ENCODE measurements around the gene AGMAT.
"Not testable (repeated sequence)": the region's sequence is repeated elsewhere in the genome, so short reads cannot be mapped to it uniquely, and the experiment has no call there.

Gene AGMAT

DNA sequence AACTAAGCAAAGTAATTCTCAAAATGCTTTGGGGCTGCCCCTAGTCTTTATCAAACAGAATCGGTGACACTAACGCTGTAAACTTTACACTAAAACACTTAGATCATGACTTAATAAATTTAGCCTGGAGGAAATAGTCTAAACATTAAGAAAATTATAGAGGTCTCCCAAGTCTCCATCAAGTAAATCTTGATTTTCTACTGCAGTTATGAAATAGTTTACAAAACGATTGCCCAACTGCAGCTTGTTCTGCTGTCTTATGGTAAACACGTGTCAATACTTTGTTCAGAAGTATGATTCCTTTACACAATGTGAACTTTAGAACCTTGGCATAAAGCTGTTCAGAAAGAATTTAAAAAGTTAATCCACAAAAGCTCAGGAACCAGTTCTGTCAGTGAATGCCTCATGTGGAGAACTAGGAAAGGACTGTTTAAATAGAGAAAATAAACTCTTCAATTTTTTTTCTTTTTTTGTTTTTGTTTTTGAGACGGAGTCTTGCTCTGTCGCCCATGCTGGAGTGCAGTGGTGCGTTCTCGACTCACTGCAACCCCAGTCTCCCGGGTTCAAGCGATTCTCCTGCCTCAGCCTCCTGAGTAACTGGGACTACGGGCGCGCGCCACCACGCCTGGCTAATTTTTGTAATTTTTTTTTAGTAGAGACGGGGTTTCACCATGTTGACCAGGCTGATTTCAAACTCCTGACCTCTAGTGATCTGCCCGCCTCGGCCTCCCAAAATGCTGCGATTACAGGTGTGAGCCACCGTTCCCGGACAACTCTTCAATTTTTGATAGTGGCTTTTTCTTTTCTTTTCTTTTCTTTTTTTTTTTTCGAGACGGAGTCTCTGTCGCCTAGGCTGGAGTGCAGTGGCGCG, 34.0 kb upstream of the AGMAT start:
- H3K4me1 Mint-ChIP-seq (ENCODE audit: low read depth), result peaks cover 64% of the 10 kb centered on the region
- H3K27ac Mint-ChIP-seq, result peak overlapping the region; percentile 95
- H3K27me3 Mint-ChIP-seq, result no peaks in the 10 kb centered on the region
- peak overlapping the region; percentile 95 for H3K4me3 Mint-ChIP-seq
- peaks cover 27% of the 10 kb centered on the region for H3K36me3 Mint-ChIP-seq (ENCODE audit: low read depth)
- no peaks in the 10 kb centered on the region for H3K9me3 Mint-ChIP-seq

DNA sequence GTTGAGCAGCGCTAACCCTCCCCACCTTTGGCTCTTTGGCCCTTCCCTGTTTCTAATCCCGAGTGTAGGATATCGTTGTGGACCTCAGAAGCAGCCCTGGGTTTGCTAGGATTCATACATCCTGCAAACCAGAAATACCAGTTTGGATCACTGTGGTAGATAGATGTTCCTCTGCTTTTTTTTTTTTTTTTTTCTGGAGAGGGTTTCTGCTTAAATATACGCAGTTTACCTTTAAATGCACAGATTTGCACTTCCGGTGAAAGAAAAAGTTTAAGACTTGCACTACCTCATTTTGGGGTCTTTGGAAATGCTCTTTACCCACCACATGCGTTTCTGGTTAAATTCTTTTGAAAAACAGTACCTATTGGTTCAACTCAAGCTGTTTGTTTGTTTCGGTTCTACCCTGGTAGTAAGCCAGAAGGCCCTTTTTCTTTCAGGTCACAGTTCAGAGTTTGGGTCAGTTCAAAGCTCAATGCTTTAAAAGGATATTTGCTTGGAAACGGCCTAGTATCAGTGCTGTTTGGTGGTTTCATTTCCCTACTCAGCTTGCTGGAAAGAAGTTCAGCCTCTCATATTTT, 33.3 kb upstream of the AGMAT start:
- H3K27ac Mint-ChIP-seq, result peak overlapping the region; percentile 95
- no peaks in the 10 kb centered on the region for H3K27me3 Mint-ChIP-seq
- peaks cover 64% of the 10 kb centered on the region for H3K4me1 Mint-ChIP-seq (ENCODE audit: low read depth)
- H3K36me3 Mint-ChIP-seq (ENCODE audit: low read depth), result peaks cover 27% of the 10 kb centered on the region
- peak overlapping the region; percentile 95 for H3K4me3 Mint-ChIP-seq
- no peaks in the 10 kb centered on the region for H3K9me3 Mint-ChIP-seq

DNA sequence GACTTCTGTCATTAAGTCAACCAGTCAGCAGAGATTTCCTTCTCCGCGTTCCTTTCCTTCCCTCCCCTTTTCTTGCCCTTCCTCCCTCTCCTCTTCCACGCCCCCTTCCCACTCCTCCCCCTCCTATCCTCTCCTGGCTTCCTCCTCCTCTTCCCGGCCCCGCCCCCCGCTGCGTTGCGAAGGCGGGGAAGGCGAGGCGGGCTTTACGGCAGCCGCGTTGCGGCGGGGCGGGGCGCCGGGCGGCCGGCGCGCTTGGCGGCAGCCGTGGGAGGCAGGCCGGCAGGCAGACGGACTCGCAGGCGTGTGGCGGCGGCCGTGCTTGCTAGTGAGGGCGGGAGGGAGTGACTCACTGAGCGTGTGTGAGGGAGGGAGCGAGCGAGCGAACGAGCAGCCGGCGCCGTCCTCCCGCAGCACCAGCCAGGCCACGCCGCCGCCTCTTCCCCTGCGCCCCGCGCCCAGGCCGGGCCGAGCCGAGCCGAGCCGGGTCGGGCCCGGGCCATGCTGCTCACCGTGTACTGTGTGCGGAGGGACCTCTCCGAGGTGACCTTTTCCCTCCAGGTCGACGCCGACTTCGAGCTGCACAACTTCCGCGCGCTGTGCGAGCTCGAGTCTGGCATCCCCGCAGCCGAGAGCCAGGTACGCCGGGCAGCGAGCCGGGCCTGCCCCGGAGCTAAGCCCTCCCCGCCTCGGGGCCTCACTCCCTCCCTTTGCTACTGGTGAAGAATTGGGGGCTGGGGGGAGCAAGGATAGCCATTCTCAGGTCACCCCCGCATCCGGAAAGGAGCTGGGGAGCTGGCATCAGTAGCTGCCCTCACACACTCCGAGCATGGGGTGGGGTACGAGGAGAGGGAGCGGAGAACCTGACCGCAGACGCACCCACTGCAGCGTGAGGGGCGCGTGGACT, 32.6 kb upstream of the AGMAT start, which contains the start of gene DDI2:
Gene DDI2, plus strand, starts transcription at position 286 of the 904 bp plus-strand sequence. Its CDS starts 213 bp downstream, at position 499.
- Mint-ChIP-seq H3K36me3 (ENCODE audit: low read depth) (peaks cover 27% of the 10 kb centered on the region), H3K4me1 (ENCODE audit: low read depth) (peaks cover 57% of the 10 kb centered on the region), H3K27ac (peak within 1 kb of the TSS; percentile 95), H3K9me3 (no peaks in the 10 kb centered on the region), H3K4me3 (peak within 1 kb of the TSS; percentile 95), H3K27me3 (no peaks in the 10 kb centered on the region)

DNA sequence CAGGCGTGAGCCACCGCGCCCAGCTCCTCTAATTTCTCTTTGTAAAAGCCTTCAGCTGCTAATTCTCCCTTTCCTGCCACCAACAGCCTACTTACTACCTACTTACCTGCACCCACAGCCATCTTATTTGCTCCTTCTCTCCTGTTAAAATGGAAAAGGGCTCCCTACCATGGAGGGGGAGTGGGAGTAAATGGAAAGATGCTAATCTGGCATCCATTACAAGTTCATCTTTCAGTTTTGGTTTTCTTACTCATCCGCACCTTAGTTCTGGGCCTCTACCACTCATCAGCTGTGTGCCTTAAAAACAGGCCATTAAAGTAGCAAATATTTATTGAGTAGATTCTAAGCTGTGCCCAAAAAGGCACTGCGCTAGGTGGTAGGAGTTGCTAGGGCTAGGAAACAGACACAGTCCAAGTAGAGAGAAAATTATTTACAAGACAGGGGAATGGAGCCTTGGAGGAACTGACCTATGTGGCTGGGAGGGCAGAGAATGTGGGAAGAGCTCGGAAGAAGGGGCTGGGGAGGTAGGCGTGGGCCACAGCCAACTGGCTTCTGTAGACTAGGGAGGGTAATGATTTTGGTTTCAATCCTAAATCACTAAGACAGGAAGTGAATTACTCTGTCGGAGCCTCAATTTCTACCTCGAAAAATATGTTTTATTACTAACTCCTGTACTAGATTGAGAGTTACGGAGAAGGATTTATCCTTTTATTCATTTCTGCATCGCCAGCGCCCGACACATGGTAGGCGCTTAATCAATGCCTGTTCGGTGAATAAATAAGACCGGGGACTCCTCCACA, 31.7 kb upstream of the AGMAT start:
- Mint-ChIP-seq H3K4me1 (ENCODE audit: low read depth) (peaks cover 49% of the 10 kb centered on the region), H3K4me3 (peak overlapping the region; percentile 95), H3K27me3 (no peaks in the 10 kb centered on the region), H3K36me3 (ENCODE audit: low read depth) (peaks cover 22% of the 10 kb centered on the region), H3K9me3 (no peaks in the 10 kb centered on the region), H3K27ac (peak overlapping the region; percentile 86)

DNA sequence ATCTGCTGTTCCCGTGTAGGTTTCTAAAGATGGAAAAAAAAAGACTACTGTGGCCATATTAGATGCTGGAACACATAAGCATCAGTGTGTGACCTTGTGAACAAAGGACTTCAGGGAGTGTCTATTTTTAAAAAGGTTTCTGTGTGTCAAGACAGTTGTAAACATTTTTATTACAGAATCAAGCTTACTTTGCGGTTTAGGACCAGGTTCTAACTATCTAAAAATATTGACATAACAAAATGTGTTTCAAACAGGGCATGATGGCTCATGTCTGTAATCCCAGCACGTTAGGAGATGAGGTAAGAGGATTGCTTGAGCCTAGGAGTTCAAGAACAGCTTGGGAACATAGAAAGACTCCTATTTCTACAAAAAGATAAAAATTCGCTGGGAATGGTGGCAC, 25.3 kb upstream of the AGMAT start:
- Mint-ChIP-seq H3K4me3 (no peak overlapping the region), H3K36me3 (ENCODE audit: low read depth) (no peaks in the 10 kb centered on the region), H3K27ac (no peak overlapping the region), H3K27me3 (no peaks in the 10 kb centered on the region), H3K4me1 (ENCODE audit: low read depth) (no peaks in the 10 kb centered on the region), H3K9me3 (no peaks in the 10 kb centered on the region)

DNA sequence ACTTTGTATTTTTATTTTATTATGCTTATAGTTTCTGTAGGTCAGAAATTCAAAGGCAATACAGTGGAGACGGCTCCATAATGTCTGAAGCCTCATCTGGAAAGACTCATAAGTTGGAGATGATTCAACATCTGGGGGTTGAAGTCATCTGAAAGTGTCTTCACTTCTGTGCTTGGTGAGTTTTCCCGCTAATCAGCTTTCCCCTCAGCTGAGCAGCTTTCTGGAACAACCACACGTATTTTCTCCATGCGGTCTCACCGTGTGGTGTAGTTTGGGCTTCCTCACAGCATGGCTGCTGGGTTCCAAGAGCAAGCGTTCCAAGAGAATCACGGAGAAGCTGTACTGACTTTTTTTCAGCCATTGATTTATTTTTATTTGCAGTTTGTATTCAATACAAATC, 24.8 kb upstream of the AGMAT start:
- Mint-ChIP-seq H3K9me3 (no peaks in the 10 kb centered on the region), H3K4me1 (ENCODE audit: low read depth) (no peaks in the 10 kb centered on the region), H3K27ac (no peak overlapping the region), H3K4me3 (no peak overlapping the region), H3K27me3 (no peaks in the 10 kb centered on the region), H3K36me3 (ENCODE audit: low read depth) (no peaks in the 10 kb centered on the region)

DNA sequence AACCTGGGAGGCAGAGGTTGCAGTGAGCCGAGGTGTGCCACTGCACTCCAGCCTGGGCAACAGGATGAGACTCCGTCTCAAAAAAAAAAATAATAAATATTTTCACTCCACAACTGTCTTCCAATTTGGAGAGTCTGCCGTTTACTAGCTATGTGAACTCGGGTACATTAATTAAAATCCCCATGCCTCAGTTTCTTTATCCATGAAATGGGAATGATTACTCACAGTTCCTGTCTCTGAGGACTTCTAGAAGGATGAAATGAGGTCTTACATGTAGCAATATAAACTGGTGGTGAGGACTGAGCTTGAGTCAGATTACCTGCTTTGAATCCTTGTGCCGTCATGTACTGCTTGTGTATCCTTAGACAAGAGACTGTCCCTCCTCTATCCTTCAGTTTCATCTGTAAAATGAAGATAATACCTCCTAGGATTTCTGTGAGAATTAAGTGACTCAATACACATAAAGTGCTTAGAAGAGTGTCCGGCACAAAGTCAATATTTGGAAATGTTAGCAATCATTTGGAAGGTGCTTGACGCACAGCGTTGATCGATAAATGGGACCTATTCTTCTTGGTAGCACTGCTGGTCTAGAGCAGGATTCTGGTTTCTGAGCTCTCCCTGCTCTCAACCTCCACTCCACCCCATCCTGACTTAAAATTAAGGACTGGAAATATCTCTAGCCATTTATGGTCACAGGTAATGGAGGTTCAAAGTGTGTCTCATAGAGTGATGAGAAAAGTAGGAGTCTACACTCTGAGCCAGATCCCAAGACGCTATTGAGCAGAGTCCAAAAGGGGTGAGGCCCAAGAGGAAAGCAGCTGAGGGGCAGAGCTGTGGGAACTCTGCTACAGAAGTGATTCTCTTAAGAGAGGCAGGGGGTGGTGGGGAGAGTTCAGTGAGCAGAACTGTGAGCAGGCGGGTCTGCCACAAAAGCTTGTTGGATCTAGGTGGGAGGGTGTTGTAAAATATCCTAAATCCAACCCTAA, 20.8 kb upstream of the AGMAT start:
- no peak overlapping the region for H3K27ac Mint-ChIP-seq

DNA sequence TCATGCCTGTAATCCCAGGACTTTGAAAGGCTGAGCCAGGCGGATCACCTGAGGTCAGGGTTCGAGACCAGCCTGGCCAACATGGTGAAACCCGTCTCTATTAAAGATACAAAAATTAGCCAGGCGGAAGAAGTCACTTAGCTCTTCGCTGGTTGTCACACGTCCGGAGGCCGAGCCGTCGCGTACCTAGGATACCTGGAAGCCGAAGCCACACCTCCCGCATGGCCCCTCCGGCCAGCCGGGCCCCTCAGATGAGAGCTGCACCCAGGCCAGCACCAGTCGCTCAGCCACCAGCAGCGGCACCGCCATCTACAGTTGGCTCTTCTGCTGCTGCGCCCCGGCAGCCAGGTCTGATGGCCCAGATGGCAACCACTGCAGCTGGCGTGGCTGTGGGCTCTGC, 19.5 kb upstream of the AGMAT start:
- H3K4me3 Mint-ChIP-seq; H3K27ac Mint-ChIP-seq; H3K27me3 Mint-ChIP-seq; H3K36me3 Mint-ChIP-seq (ENCODE audit: low read depth); H3K9me3 Mint-ChIP-seq: not testable (repeated sequence)
- H3K4me1 Mint-ChIP-seq (ENCODE audit: low read depth), result peaks cover 14% of the 10 kb centered on the region

More for the DNA sequence above, 20.8 kb upstream of the AGMAT start:
- H3K9me3 Mint-ChIP-seq, result peaks cover 3% of the 10 kb centered on the region
- no peaks in the 10 kb centered on the region for H3K27me3 Mint-ChIP-seq
- peaks cover 14% of the 10 kb centered on the region for H3K4me1 Mint-ChIP-seq (ENCODE audit: low read depth)
- H3K4me3 Mint-ChIP-seq, result no peak overlapping the region
- no peaks in the 10 kb centered on the region for H3K36me3 Mint-ChIP-seq (ENCODE audit: low read depth)

DNA sequence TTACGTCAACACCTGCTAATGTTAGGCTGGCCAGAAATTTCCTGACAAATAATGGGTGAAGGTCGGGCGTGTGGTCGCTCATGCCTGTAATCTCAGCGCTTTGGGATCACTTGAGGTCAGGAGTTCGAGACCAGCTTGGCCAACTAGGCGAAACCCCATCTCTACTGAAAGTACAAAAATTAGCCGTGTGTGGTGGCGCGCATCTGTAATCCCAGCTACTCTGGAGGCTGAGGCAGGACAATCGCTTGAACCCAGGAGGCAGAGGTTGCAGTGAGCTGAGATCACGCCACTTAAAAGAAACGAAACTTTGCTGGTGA, 19.1 kb upstream of the AGMAT start:
- H3K9me3 Mint-ChIP-seq; H3K36me3 Mint-ChIP-seq (ENCODE audit: low read depth); H3K27me3 Mint-ChIP-seq: not testable (repeated sequence)
- Mint-ChIP-seq H3K27ac (peak overlapping the region; percentile 26), H3K4me3 (peak overlapping the region; percentile 77), H3K4me1 (ENCODE audit: low read depth) (peaks cover 14% of the 10 kb centered on the region)

DNA sequence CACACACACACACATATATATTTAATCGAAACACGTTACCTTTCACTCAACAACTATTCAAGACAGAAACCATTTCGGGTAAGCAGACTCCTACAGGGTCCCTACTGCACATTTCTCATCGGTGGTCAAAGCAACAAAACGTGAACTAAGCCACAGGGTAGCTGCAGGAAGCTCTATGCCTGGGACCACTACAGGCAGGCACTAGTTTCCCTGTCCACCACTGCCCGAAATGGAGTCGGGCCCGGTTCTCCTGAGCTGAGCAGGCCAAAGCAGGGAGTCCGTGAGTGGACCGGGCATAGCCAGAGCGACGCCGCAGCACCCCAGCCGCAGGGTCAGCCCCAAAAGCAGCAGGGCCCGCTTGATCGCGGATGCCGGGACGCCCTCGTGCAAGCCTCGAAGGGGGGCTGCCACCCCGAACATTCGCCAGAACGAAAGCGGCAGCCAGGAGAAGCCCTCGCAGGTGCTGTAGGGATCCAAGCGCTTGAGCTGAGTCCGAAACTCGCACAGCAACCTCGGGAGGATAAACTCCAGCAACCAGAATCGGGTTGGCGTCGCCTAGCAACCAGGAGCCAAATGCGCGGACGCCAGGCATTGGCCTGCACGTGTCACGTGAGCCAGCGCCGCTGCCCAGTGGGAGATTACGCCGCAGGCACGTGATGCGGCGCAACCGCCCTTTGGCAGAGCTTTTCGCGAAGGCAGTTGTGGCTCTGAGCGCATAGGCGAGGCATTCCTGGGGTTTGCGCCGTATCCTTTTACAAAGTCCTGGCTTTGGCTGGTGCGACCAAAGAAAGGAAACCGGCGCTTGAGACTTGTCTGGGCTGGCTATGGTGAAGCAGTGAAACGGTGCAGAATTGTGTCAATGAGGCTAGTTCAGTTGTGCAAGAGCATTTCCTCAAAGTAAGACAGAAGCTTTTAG, 18.5 kb upstream of the AGMAT start:
- H3K9me3 Mint-ChIP-seq, result peaks cover 3% of the 10 kb centered on the region
- peak overlapping the region; percentile 77 for H3K4me3 Mint-ChIP-seq
- peak overlapping the region; percentile 26 for H3K27ac Mint-ChIP-seq
- no peaks in the 10 kb centered on the region for H3K27me3 Mint-ChIP-seq
- H3K36me3 Mint-ChIP-seq (ENCODE audit: low read depth), result no peaks in the 10 kb centered on the region
- peaks cover 14% of the 10 kb centered on the region for H3K4me1 Mint-ChIP-seq (ENCODE audit: low read depth)

DNA sequence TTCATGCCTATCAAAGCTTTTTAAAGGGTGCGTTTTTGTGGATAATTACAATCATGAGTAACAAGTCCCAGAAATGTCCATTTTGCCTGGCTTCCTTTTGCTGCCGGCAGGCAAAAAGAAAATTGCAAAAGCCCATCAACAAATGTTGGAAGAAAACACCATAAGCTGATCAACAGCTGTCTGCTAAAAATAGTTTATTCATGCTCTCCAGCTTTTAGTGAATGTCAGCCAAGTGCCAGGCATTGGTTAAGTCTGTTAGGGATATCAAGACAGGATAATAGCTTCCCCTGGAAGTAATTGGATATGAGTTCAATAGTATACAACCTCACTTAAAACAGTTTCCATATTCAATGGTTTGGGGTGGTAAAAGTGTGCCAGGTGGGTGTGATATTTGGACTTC, 13.6 kb upstream of the AGMAT start:
- no peak overlapping the region for H3K27ac Mint-ChIP-seq
- H3K36me3 Mint-ChIP-seq (ENCODE audit: low read depth), result no peaks in the 10 kb centered on the region
- no peaks in the 10 kb centered on the region for H3K9me3 Mint-ChIP-seq
- no peaks in the 10 kb centered on the region for H3K27me3 Mint-ChIP-seq
- no peak overlapping the region for H3K4me3 Mint-ChIP-seq
- peaks cover 5% of the 10 kb centered on the region for H3K4me1 Mint-ChIP-seq (ENCODE audit: low read depth)

DNA sequence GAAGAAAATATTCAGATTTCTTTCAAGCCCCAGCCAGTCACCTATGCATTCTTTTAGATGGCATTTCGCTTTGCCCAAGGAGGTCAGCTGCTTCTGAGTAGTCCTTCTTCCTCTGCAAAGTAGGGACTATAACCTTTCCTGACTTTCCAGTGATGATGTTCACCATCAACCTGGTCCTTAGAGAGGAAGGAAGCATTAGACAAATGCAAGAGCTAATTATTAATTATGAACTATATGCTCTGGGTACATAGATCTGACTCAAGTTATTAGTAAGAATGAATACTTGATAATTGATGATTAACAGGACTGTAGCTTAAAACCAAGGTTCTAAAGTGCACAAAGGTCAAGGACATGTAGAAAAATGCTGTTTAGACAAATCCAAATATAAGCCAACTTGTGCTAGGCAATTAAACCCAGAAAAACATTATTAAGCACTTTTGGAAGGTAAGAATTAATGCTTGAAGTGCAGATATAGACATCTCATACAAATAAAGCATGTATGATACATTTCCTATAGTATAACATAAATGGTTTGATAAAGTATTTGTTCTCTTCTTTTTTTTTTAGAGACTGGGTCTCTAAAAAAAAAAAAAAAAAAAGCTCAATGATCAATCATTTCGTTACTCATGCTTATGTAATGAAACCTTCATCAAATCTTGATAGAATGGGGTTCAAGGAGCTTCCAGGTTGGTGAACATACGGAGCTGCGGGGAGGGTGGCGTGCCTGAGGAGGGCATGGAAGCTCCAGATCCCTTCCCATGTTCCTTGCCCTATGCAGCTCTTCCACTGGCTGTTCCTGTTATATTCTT, 11.2 kb upstream of the AGMAT start:
- no peaks in the 10 kb centered on the region for H3K9me3 Mint-ChIP-seq
- H3K4me3 Mint-ChIP-seq, result no peak overlapping the region
- no peaks in the 10 kb centered on the region for H3K36me3 Mint-ChIP-seq (ENCODE audit: low read depth)
- no peak overlapping the region for H3K27ac Mint-ChIP-seq
- H3K4me1 Mint-ChIP-seq (ENCODE audit: low read depth), result no peaks in the 10 kb centered on the region
- H3K27me3 Mint-ChIP-seq, result no peaks in the 10 kb centered on the region
